OCI-LY3 (cell line): ENCODE data around the gene CPNE2.

ENCODE experiments used
- CTCF ChIP-seq: fragments of 200-600, 300-600 bp; sonication (generic); IDR thresholded peaks from 2 replicates; pipeline ENCODE4 v1.5.1; 2014; ENCODE audit warnings: antibody characterized with exemption, low read length, low read depth
- EZH2phosphoT487 ChIP-seq: fragments of 200-600 bp; shearing (Covaris generic); IDR thresholded peaks from 2 replicates; pipeline ENCODE4 v1.6.1; 2018; ENCODE audit warnings: antibody characterized with exemption, mixed run types, low read depth

DNA sequence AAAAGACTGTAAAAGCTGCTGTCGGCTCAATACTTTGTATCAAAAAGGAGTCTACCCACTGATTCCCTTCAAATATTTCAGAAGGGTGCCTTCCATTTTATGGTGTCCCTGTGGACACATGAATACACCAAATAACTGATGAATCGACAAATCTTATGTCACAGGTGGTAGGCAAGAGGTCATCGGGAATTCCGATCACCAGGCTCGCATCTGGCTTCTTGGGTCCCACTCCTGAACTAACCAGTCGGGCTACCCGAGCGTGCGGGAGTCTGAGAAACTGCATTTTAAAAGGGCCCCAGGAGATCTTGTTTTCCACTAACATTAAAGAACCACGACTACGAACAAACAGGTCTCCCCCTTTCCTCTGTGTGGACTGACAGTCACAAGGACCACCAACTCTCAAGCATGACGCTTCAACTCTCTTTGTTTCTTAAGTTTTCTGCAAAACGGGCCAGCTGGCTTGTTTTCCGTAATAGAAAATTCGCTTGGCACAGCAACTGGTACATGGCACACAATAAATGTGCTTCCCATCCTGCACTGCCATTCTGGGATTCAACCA is 92.6 kb downstream of the CPNE2 start:
- no peak for TF ChIP-seq EZH2phosphoT487
- TF ChIP-seq CTCF = no peak
